ENCODE data around the gene KRTAP3-1.

Gene KRTAP3-1

GRCh38 chr17:41013181-41013580 lies 4.3 kb upstream of the KRTAP3-1 start:
- no peak for ATAC-seq
- TF ChIP-seq ZC3H10 (CRISPR knock-in tag; IDR thresholded peaks at IDR 0.05) (no peak), BACH2 (CRISPR knock-in tag; IDR thresholded peaks at IDR 0.05; ENCODE audit: borderline replicate concordance) (no peak), CSDC2 (CRISPR knock-in tag; IDR thresholded peaks at IDR 0.05) (no peak), RARB (CRISPR knock-in tag; IDR thresholded peaks at IDR 0.05) (no peak)

DNA sequence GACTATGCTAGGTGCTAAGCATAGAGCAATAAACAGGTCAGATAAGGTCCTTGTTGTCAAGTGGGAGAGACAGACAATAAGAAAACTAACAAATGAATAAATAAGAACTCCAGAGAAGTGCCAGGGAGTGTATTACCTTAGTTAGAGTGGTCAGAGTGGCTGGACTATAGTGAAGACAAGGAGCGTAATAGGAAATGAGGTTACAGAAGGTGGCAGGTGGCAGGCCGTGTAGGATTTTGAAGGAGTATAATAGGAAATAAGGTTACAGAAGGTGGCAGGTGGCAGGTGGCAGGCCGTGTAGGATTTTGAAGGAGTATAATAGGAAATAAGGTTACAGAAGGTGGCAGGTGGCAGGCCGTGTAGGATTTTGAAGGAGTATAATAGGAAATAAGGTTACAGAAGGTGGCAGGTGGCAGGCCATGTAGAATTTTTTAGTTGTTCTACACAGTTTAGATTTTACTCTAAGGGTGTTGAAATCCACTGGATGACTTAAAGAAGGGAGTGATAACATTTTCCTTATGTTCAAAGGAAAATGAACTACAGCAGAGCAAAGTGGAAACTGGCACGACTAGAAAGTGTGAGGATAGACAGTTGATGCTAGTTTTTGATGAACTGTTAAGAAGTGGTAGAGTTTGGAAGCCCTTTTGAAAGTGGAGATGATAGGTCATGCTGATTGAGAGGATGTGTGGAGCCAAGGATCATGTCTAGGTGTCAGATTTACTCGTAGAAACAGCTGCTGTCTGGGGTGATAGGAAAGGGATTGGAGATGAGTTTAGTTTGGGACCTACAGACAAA lies 3.6 kb upstream of the KRTAP3-1 start:
- ATAC-seq, result no peak
- TF ChIP-seq ARNTL (CRISPR knock-in tag; IDR thresholded peaks at IDR 0.05; ENCODE audit: borderline replicate concordance, low read depth), result no peak
- no peak for TF ChIP-seq BACH2 (CRISPR knock-in tag; IDR thresholded peaks at IDR 0.05; ENCODE audit: borderline replicate concordance)
- TF ChIP-seq, protein P1, sequence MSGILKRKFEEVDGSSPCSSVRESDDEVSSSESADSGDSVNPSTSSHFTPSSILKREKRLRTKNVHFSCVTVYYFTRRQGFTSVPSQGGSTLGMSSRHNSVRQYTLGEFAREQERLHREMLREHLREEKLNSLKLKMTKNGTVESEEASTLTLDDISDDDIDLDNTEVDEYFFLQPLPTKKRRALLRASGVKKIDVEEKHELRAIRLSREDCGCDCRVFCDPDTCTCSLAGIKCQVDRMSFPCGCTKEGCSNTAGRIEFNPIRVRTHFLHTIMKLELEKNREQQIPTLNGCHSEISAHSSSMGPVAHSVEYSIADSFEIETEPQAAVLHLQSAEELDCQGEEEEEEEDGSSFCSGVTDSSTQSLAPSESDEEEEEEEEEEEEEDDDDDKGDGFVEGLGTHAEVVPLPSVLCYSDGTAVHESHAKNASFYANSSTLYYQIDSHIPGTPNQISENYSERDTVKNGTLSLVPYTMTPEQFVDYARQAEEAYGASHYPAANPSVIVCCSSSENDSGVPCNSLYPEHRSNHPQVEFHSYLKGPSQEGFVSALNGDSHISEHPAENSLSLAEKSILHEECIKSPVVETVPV (CRISPR knock-in tag; IDR thresholded peaks at IDR 0.05), result no peak
- no peak for TF ChIP-seq RARB (CRISPR knock-in tag; IDR thresholded peaks at IDR 0.05)
- TF ChIP-seq ZFP30 (CRISPR knock-in tag; IDR thresholded peaks at IDR 0.05), result no peak

- no peak for ATAC-seq
These were observed 1.5 kb upstream of the KRTAP3-1 start for GRCh38 chr17:41010441-41010840.

DNA sequence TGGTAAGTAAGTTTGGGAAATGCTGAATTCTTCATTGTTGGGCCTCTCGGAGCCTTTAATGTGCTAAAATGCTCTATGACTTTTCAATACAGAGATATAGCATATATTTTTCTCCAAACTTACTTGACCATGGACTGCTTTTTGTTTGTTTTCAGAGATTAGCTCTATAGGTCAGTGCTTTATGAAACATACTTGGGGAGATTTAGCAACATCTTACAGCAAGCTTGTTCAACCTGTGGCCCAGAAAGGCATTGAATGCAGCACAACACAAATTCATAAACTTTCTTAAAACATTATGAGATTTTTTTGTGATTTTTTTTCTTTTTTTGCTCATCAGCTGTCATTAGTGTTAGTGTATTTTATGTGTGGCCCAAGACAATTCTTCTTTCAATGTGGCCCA lies 1.0 kb upstream of the KRTAP3-1 start:
- TF ChIP-seq ISL1 (CRISPR knock-in tag; IDR thresholded peaks at IDR 0.05) (no peak), ESRRG (CRISPR knock-in tag; IDR thresholded peaks at IDR 0.05) (no peak), ZC3H10 (CRISPR knock-in tag; IDR thresholded peaks at IDR 0.05) (no peak), POU6F1 (CRISPR knock-in tag; IDR thresholded peaks at IDR 0.05; ENCODE audit: borderline replicate concordance, low read depth) (no peak), GLIS3 (CRISPR knock-in tag; IDR thresholded peaks at IDR 0.05) (no peak)
- no peak for ATAC-seq

More at GRCh38 chr17:41010441-41010840, 1.5 kb upstream of the KRTAP3-1 start:
- TF ChIP-seq TOX (CRISPR knock-in tag; IDR thresholded peaks at IDR 0.05; ENCODE audit: borderline replicate concordance), result no peak
- TF ChIP-seq, protein P2, sequence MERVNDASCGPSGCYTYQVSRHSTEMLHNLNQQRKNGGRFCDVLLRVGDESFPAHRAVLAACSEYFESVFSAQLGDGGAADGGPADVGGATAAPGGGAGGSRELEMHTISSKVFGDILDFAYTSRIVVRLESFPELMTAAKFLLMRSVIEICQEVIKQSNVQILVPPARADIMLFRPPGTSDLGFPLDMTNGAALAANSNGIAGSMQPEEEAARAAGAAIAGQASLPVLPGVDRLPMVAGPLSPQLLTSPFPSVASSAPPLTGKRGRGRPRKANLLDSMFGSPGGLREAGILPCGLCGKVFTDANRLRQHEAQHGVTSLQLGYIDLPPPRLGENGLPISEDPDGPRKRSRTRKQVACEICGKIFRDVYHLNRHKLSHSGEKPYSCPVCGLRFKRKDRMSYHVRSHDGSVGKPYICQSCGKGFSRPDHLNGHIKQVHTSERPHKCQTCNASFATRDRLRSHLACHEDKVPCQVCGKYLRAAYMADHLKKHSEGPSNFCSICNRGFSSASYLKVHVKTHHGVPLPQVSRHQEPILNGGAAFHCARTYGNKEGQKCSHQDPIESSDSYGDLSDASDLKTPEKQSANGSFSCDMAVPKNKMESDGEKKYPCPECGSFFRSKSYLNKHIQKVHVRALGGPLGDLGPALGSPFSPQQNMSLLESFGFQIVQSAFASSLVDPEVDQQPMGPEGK (CRISPR knock-in tag; IDR thresholded peaks at IDR 0.05; ENCODE audit: borderline replicate concordance), result no peak
- TF ChIP-seq, protein P3, sequence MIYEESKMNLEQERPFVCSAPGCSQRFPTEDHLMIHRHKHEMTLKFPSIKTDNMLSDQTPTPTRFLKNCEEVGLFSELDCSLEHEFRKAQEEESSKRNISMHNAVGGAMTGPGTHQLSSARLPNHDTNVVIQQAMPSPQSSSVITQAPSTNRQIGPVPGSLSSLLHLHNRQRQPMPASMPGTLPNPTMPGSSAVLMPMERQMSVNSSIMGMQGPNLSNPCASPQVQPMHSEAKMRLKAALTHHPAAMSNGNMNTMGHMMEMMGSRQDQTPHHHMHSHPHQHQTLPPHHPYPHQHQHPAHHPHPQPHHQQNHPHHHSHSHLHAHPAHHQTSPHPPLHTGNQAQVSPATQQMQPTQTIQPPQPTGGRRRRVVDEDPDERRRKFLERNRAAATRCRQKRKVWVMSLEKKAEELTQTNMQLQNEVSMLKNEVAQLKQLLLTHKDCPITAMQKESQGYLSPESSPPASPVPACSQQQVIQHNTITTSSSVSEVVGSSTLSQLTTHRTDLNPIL (CRISPR knock-in tag; IDR thresholded peaks at IDR 0.05; ENCODE audit: low read depth), result no peak
- no peak for TF ChIP-seq ZFP30 (CRISPR knock-in tag; IDR thresholded peaks at IDR 0.05)
- TF ChIP-seq OSR1 (CRISPR knock-in tag; IDR thresholded peaks at IDR 0.05), result no peak
- TF ChIP-seq SNAI2 (CRISPR knock-in tag; IDR thresholded peaks at IDR 0.05), result no peak
- no peak for TF ChIP-seq TCF4 (CRISPR knock-in tag; IDR thresholded peaks at IDR 0.05; ENCODE audit: borderline replicate concordance)
- no peak for TF ChIP-seq ZC3H10 (CRISPR knock-in tag; IDR thresholded peaks at IDR 0.05)

GRCh38 chr17:41009301-41009760 lies 403 bp upstream of the KRTAP3-1 start:
- no peak for ATAC-seq
- TF ChIP-seq ZNF8 (CRISPR knock-in tag; IDR thresholded peaks at IDR 0.05) (no peak), RARB (CRISPR knock-in tag; IDR thresholded peaks at IDR 0.05) (no peak), ZNF565 (CRISPR knock-in tag; conservative IDR thresholded peaks at IDR 0.05; ENCODE audit: low read depth) (no peak), PPARA (CRISPR knock-in tag; IDR thresholded peaks at IDR 0.05; ENCODE audit: borderline replicate concordance) (no peak), ZFP3 (CRISPR knock-in tag; IDR thresholded peaks at IDR 0.05) (no peak), ZFP30 (CRISPR knock-in tag; IDR thresholded peaks at IDR 0.05) (no peak), SNAI2 (CRISPR knock-in tag; IDR thresholded peaks at IDR 0.05) (no peak), CSDC2 (CRISPR knock-in tag; IDR thresholded peaks at IDR 0.05) (no peak), ZC3H10 (CRISPR knock-in tag; IDR thresholded peaks at IDR 0.05) (no peak), BACH2 (CRISPR knock-in tag; IDR thresholded peaks at IDR 0.05; ENCODE audit: borderline replicate concordance) (no peak), OSR1 (CRISPR knock-in tag; IDR thresholded peaks at IDR 0.05) (no peak), GLIS3 (CRISPR knock-in tag; IDR thresholded peaks at IDR 0.05) (no peak)
- TF ChIP-seq, protein P3 (CRISPR knock-in tag; IDR thresholded peaks at IDR 0.05; ENCODE audit: low read depth), result no peak

Data from SK-N-SH treated with all-trans-retinoic acid at 6 μM for 48 hours (cell line).